ENCODE measurements around the gene GPR137B.
A peak's percentile ranks its signal among the peaks of the same experiment; 100 is the strongest.

GPR137B gene

DNA sequence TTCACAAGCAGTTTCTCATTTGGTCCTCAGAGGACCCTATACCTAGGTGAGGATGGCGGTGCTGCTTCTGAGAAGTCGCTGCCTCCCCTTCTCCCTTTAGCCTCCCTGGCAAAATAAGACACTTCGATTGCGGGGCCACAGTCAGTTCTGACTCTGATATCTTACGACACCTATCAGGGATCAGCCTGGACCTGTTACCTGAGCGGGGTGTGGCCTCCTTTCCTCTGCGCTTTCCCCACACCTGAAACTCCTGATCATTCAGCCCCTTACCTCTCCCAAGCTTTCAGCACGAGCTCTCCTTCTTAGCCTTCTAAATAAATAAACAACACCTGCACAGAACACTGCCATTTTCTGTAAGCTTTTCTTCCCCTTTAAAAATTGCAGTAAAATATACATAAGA, 24.6 kb upstream of the GPR137B start:
- no peak for DNase-seq

DNA sequence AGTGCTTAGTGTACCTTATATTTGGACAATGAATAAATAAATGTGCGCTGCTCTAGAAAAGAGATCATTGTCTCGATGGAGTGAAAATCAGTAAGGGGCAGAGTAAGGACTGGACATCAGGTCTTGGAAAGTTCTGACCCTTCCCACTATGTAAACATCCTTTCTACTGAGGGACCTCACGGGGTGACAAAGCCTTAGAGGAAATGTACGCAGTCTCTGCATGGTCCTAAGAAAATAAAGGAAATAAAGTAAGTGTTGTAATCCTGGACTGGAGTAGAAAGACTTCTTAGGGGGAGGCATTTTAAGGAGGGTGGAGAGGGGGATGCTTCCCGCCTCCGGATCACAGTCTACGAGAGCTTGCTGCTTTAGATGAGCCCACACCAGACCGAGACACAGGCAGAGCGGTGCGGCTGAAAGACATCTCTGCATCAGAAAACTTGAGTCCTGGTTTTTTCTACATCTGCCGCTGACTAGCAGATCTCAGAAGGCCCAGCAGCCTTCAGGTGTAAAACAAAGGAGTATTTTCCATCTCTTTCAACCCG, 22.3 kb upstream of the GPR137B start:
- DNase-seq, result no peak

DNA sequence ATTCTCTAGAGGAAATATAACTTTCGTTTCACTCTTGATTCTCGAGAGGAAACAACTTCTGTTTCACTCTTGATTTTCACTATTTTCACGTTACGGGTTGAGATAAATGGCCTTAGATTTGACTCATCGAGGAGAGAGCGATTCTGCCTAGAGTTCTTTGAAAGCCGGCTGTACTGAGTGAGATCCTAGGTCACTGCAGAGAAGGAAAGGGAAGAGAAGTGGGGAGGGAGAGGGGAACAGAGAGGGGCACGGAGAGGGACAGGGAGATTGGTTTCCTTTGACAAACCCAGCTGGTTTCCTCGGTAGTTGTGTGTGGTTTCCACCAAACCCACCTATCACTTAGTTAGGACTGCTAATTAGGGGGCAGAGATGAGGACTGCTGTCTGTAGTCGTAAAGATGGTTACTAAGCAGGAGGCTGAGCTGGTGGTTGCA, 21.6 kb upstream of the GPR137B start:
- DNase-seq, result no peak

DNA sequence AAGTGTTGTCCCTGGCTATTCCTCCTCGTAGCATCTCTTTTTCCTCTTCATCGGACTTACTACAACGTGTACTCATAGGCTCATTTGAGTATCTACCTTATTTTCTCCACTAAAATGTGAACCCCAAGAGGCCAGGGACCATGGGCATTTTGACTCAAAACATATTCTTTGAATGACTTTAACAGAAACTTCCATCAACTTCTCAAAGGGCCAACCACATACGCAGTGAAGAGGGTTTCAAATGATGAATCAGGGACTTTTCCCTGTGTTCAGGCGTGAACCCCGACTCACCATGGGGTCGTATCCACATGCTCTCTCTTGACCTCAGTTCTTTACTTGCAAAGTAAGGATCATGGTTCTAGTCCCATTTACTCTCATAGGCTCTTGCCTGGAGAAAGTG, 20.2 kb upstream of the GPR137B start:
- no peak for DNase-seq

DNA sequence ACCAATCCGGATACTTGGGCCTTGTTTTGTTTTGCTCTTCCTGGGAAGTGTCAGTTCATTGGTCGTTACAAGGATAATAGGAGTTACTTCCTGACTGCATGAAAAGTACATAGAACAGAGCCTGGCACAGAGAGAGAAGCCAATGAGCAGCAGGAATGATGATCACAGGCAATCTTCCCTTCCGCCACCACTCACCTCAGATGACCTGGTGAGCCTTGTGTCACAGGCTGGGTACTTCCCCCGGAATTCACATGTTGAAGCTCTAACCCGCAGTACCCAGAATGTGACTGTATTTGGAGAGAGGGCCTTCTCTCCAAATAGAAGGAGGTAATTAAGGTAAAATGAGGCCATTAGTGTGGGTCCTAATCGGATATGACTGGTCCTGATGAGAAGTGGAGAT, 18.8 kb upstream of the GPR137B start:
- DNase-seq, result no peak

DNA sequence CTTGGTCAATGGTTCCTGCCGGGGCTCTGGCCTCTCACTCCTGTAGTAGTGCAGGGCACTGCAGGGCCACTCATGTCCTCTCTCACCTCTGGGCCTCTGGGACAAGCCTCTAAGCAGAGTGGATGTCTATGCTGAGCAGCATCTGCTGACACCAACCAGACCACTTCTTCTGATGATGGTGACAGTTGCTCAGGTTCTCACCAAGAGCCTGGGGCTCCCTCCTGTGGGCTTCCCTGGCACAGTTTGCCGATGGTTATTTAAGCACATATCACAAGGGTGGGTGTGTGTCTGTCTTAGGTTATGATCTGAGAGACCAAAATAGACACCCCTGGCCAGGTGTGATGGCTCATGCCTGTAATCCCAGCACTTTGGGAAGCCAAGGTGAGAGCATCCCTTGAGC, 17.4 kb upstream of the GPR137B start:
- DNase-seq, result no peak

DNA sequence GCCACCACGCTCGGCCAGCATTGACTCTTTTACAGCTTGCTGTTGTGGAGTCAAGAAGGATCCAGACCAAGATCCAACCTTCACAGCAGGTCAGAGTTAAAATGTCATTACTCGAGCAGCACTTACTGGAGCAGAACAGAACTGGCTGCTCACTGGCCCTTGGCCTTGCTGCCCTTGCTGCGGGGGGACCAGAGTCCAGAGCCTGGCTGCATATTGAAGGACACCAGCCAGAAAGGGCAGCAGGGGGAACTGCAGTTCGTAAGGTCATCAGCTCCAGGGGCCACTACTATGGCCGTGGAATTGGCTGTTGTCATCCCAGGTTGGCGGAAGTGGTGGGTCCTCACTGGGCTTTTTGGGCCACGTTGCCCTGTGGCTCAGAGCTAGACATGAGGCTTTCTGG, 15.3 kb upstream of the GPR137B start:
- no peak for DNase-seq

DNA sequence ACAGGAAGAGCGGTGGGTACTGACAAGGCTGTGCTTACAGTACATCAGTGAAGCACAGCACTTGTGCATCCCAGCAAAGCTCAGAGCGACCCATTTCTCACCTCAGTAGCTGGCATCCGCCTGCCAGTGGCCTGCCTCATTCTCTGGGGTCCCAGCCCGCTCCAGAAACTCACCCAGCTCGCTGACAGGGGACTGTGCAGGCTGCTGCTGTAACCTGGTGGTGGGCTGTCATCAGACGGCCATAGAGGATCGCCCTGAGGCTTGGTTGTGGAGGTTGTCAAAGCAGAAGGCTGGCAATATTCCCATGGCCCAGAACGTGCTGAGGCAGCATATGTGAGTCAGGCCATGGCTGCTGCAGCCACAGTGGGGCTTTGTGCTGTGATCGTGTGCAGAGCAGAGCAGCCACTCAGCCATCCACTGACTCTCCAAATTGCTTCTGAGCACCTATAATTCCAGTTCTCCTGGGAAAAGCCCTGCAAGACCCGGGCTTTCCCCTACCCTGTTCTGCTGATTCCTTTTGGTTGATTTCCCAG, 13.6 kb upstream of the GPR137B start:
- no peak for DNase-seq

DNA sequence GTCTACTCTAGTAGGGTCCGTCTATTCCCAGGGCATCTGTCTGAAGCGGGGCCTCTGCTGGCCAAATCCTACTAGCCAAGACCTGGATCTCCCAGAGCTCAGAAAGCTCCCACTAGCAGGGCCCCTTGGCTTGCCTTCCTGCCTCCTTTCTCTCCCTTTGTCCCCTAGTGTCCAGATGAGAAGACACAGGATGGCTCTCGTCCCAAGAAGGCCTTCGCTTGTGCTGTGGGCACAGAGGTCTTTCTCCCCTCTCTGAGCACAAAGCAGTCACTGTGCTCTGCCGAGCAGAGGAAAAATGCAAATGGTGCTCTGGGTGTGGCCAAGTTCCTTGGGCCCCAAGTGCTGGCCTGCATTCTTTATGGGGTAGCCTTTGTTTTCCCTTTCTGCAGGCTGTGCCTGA, 13.0 kb upstream of the GPR137B start:
- no peak for DNase-seq

DNA sequence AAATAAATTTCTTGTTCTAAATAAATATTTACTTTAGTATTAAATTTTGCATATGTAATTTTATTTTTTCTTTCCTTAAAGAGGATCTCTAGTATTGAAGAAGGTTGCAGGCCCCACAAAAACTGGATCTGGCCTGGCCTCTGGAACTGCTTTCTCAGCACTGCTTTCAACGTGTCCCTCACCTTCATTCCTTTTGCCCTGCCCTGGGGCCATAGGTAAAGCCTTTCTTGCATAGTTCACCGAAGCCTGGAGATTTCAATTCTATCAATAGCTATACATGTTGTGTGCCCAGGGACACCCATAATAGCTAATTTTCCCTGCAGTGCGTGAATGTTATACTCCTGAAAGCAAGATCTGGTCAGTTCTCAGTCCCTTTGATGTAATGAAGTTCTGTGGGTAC, 12.0 kb upstream of the GPR137B start:
- DNase-seq, result no peak

DNA sequence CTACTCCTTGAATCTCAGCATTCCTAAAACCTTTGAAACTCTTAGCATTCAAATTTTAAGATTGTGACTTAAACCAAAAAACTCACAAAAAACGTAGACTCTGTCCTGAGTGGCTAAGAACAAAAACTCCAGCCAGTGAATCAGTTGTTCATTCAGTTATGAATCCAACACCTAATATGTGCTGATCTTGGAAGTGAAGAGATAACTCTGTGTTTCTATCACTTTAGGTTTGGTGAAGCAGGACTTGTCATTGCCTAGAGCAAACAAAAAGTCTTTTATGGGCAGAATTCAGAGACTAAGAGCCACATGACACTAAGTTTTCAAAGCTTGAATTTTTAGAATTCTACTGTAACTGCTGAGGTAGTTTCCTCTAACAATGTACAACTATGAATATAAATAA, 10.4 kb upstream of the GPR137B start:
- DNase-seq, result no peak

DNA sequence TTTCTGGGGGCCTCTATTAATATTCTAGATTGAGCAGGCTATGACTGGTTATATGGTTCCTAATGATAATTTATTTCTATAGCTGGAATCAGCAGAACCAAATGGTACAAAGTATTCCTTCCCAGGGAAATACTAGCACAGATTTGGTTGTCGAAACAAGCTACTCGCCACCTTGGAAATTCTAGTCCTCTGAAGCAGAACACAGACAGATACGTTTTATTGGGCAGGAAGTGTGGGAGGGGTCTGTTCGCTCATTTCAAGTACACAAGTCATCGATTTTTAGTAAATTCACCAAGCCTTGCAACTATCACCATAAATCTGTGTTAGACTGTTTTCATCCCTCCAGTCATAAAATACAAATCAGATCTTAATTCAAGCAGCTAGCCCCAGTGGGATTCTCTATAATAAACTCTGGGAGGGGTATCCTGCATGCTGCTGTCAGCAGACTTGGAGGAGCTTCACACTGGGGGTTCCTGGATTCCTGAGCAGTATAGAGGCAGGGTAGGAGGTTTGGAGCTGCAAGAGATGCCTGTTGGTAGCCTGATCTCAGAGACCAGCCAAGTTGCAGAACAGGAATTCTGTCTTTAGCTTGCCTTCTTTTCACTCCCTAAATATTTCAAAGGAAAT, 9.8 kb upstream of the GPR137B start:
- DNase-seq, result no peak

DNA sequence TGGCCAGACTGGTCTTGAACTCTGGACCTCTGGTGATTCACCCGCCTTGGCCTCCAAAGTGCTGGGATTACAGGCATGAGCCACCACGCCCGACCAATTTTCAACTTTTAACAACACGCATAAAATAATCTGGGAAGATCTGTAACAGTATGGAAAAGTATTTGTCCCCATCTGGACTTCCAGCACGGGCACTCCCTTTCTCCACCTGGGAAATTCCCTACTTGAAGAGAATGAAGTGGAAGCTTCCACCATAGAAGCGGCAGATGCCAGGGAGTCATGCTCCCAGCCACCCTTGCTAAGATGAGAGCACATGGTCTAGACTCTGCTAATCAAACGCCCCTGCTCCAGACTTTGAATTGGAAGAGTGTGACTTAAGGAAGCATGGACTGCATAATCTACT, 9.0 kb upstream of the GPR137B start:
- DNase-seq, result no peak

DNA sequence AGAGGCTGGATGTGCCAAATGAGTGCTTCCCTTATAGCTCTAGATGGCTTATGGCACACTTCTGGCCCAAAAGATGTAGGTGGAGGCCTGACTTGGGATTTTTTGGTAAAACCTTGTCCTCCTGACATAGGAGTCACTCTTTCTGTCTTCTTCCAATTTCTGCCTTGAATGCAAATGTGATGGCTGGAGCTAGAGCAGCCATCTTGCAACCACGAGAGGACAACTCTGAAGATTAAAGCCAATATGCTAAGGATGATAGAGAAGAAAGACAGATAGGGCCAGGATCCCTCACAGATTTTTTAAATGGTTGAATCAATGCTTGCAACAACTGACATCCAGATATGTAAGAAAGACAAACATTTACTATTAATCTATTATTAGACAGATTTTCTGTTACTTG, 8.5 kb upstream of the GPR137B start:
- DNase-seq, result no peak

DNA sequence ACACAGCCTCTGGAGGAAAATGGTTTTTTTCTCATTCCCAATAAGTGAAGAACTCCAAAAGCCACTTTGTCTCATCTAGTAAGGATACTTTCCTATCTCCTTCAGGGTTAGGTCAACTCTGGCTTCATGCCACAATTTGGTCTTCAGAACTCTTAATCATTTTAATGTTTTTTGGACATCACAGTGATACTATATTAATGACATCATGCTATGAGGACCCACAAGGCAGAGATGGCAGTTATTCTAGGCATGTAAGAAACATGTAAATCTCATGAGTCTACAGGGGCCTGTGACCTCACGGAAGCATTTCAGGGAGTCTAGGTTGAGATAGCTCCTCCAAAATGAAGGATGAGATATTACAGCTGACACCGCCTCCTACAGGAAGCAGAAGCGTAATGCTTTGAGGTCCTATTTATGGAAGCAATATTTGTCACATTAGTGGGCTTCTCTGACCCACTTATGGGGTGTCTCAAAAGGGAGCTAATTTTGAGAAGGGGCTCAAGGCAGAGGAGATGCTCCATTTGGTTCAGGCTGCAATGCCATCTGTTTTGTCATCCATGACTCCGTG, 5.0 kb upstream of the GPR137B start:
- no peak for DNase-seq

DNA sequence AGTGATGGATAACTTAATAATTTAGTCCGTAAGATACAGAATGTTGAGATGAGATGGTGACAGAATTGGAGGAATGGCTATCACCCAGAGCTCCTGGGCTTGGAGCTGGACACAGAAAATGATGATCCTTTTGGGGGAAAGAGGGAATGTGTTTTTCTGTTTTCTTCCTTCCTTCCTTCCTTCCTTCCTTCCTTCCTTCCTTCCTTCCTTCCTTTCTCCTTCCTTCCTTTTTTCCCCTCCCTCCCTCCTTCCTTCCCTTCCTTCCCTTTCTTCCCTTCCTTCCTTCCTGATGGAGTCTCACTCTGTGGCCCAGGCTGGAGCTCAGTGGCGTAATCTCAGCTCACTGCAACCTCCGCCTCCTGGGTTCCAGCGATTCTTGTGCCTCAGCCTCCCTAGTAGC, 2.8 kb upstream of the GPR137B start:
- DNase-seq, result no peak

DNA sequence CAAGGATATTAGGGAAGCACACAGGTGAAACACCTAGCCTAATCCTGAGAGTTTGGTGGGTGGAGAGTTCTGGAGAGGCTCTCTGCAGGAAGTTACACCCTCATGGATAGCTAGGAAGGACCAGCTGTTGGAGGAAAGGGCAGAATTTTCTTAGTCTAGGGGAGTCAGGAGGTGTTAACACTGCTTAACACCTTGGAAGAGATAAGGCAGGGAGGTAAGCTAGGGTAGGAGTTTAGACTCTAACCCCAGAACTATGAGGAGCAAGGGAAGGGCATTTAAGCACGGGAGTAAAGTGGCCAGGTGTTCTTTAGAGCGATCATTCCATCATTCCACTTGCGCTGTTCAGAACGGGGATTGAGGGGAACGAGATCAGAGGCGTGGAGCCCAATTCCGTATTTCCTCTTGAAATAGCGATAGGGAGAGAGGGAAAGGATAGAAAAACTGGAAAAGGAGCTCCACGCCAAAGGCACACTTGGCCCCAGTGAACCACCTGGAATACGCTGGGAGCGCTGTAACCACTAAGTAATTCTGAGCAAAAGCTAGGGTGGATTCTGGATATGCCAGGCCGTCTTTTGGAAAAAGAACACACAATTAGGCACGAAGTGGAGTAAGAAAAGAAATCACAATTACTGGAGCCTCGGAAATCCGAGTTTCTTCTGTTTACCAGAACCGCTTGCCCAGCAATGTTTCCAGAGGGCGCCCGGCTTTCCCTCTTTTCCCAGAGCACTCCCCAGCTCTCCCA, 1.5 kb upstream of the GPR137B start:
- no peak for DNase-seq

DNA sequence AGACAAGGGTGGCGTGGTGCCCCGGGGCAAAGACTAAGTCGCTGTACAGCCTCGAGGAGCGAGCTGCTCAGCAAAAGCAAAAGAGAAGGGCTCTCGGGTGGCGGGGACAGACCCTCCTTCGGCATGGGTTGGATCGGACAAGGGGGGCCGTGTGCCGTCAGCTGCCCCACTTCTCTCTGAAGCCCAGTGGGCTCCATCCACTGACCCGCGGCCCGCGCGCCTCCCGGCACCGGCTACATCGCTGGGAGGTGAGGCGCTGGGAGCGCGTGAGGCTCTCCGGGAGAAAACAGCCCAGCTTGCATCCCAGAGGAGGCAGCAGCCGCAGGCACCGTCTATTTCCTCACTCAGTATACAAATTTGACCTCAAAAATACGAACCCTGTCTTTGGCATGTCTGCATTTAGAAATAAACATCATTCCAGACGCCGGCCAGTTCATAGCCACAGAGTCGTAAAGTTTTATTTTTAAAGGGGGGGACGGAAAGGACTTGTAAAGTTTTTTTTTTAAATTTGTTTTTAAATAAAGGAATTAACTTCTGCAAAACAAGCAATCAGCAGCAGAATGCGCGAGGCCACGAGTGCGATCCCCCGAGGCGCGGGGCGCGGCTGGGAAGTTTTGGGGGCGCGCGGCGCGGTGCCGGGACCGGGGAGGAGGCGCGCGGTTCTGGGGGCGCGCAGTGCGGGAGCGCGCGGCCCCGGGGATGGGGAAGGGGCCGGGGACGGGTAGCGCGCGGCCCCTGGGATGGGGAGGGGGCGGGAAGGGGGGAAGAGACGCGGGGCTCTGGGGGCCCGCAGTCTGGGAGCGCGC, 689 bp upstream of the GPR137B start:
- no peak for DNase-seq

DNA sequence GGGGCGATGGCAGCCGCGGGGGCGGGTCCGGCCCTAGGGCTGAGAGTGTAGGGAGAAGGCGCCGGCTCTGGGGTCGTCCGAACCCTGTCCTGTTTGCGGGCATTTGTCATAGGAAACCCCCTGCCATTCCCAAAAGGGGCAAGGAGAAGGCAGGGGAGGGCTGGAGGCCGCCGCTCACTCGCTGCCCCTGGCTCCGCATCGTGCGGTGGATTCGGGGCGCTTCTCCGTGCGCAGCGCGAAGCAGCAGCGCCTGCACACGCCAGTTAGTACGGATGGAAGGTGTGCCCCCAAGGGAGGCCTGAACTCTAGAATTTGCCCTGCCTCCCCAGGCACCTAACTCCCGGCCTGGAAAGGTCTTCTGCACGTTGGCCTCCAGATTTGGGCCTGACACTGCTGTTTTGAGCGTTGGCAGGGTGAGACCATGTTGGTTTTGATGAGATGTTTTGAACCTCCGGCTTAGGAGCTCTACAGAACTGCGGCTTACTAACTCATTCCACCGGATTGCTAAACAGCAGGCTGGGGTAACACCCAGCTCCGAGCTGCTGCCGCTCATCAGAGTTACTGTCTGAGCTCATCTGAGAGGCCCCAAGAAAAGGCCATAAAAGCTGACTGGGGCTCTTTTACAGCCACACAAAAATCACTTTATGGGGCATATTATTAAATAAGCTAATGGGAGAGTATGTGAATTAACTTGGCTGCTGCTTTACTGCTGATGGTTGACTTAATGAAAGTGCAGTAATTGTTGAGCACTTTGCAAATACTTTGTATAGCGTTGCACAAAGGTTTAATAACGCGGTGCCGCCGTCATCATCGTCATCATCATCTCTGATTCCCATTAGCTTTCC, 987 bp downstream of the GPR137B start:
- peak; percentile 51 for DNase-seq

DNA sequence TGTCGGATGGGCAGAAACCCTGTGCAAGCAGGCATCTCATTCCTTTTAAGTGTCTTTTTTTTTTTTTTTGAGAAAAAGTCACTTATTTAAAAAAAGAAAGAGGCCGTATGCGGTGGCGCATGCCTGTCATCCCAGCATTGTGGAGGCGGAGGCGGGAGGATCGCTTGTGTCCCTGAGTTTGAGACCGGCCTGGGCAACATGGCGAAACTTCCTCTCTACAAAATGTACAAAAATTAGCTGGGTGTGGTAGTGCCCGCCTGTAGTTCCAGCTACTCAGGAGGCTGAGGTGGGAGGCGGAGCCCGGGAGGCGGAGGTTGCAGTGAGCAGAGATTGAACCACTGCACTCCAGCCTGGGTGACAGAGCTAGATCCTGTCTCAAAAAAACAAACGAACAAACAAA, 1.7 kb downstream of the GPR137B start:
- no peak for DNase-seq

DNA sequence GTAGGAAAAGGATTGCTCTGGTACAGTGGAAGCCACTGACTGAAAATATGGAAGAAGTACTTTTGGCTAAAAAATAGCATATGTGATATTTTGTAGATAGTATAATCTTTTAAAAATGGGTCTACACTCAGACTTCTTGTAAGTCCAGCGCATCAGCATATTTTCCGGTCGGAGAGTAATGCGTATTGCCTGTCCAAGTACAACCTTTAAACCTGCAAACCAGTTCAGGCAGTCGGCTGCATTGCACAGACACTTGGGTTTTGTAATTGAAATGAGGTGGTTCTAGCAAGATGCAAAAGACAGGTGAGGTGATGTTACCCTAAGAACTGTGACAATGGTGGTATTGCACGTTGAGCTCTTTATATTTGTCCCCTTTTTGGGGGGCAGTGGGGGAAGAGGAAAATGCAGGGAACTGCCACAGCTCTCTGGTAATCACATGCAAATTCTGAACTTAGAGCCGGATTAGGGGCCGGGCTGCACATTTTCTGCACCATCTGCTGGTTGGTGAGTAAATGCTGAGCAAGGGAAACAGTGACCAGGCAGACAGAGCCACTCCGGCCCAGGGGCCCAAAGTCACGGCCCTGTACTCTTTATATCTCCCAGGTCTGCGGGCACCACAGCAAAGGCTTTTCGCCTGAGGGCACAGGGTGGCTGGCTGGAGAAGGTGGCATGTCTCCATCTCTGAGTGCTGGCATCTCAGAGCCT, 2.3 kb downstream of the GPR137B start:
- DNase-seq, result no peak

DNA sequence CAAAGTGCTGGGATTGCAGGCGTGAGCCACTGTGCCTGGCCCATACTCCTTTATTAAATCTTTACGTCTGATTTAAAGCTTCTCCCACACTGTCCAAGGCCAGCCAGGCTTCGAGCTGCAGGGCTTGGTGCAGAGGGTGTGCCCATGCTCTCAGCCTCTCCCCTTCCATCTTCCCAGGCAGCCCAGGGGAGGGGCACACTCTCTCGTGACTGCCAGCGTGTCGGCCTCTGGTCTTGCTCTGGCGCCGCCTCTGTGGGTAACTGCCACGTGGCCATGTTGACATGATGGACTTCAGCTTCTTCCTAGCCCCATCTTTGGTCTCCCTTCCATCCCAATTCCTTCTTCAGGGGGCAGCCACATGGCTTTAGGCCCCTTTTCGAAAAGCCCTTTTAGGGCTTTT, 4.7 kb downstream of the GPR137B start:
- no peak for DNase-seq

All from AML-193 (cell line).